Measurements from ENCODE around the gene FEN1. TPM values are rescaled to one million over a fixed set of nuclear protein-coding genes. Genes with fewer than 3 reads are reported as not detected.

The FEN1 gene
- total RNA-seq, 3 donors from 2014 or later, result 92.8 to 108 (median 94.2) TPM

- H3K27me3 Mint-ChIP-seq (ENCODE audit: low read depth), result peaks cover 7% of the 10 kb centered on the region
- H3K36me3 Mint-ChIP-seq (ENCODE audit: insufficient read depth), result no peaks in the 10 kb centered on the region
- ATAC-seq, result no peak
- no peak for DNase-seq
- H3K4me1 Mint-ChIP-seq (ENCODE audit: low read depth), result no peaks in the 10 kb centered on the region
- H3K4me3 Mint-ChIP-seq, result no peak overlapping the region
- no peaks in the 10 kb centered on the region for H3K9me3 Mint-ChIP-seq
Observed at GRCh38 chr11:61764606-61765260, 28.0 kb upstream of the FEN1 start.

- H3K9me3 Mint-ChIP-seq, result no peaks in the 10 kb centered on the region
- H3K4me1 Mint-ChIP-seq (ENCODE audit: low read depth), result no peaks in the 10 kb centered on the region
- H3K36me3 Mint-ChIP-seq (ENCODE audit: insufficient read depth), result no peaks in the 10 kb centered on the region
- H3K4me3 Mint-ChIP-seq, result no peak overlapping the region
- no peak for DNase-seq
- H3K27me3 Mint-ChIP-seq (ENCODE audit: low read depth), result peaks cover 7% of the 10 kb centered on the region
- no peak for ATAC-seq
Observed at GRCh38 chr11:61765550-61766253, 27.0 kb upstream of the FEN1 start.

- Mint-ChIP-seq H3K4me1 (ENCODE audit: low read depth) (no peaks in the 10 kb centered on the region), H3K9me3 (no peaks in the 10 kb centered on the region), H3K27me3 (ENCODE audit: low read depth) (peaks cover 7% of the 10 kb centered on the region), H3K36me3 (ENCODE audit: insufficient read depth) (no peaks in the 10 kb centered on the region), H3K4me3 (no peak overlapping the region)
- DNase-seq, result no peak
- no peak for ATAC-seq
Observed at GRCh38 chr11:61766353-61766841, 26.3 kb upstream of the FEN1 start.

- Mint-ChIP-seq H3K4me1 (ENCODE audit: low read depth) (peaks cover 2% of the 10 kb centered on the region), H3K9me3 (no peaks in the 10 kb centered on the region), H3K27me3 (ENCODE audit: low read depth) (peaks cover under 1% of the 10 kb centered on the region), H3K4me3 (no peak overlapping the region), H3K36me3 (ENCODE audit: insufficient read depth) (no peaks in the 10 kb centered on the region)
- ATAC-seq, result no peak
- no peak for DNase-seq
Observed at GRCh38 chr11:61768376-61769076, 24.2 kb upstream of the FEN1 start.

GRCh38 chr11:61769169-61769920, 23.4 kb upstream of the FEN1 start:
- no peak overlapping the region for H3K4me3 Mint-ChIP-seq
- H3K36me3 Mint-ChIP-seq (ENCODE audit: insufficient read depth), result no peaks in the 10 kb centered on the region
- ATAC-seq (no peak), DNase-seq (no peak)
- peaks cover 2% of the 10 kb centered on the region for H3K4me1 Mint-ChIP-seq (ENCODE audit: low read depth)
- no peaks in the 10 kb centered on the region for H3K9me3 Mint-ChIP-seq
- H3K27me3 Mint-ChIP-seq (ENCODE audit: low read depth), result no peaks in the 10 kb centered on the region

GRCh38 chr11:61769946-61770683, 22.6 kb upstream of the FEN1 start:
- DNase-seq (no peak), ATAC-seq (no peak)
- Mint-ChIP-seq H3K4me1 (ENCODE audit: low read depth) (peaks cover 5% of the 10 kb centered on the region), H3K4me3 (no peak overlapping the region), H3K9me3 (no peaks in the 10 kb centered on the region), H3K36me3 (ENCODE audit: insufficient read depth) (no peaks in the 10 kb centered on the region), H3K27me3 (ENCODE audit: low read depth) (no peaks in the 10 kb centered on the region)

- H3K9me3 Mint-ChIP-seq, result no peaks in the 10 kb centered on the region
- H3K27me3 Mint-ChIP-seq (ENCODE audit: low read depth), result no peaks in the 10 kb centered on the region
- ATAC-seq (no peak), DNase-seq (no peak)
- no peaks in the 10 kb centered on the region for H3K36me3 Mint-ChIP-seq (ENCODE audit: insufficient read depth)
- peaks cover 7% of the 10 kb centered on the region for H3K4me1 Mint-ChIP-seq (ENCODE audit: low read depth)
- no peak overlapping the region for H3K4me3 Mint-ChIP-seq
Observed at GRCh38 chr11:61771195-61771894, 21.4 kb upstream of the FEN1 start.

GRCh38 chr11:61771985-61772455, 20.7 kb upstream of the FEN1 start:
- H3K4me1 Mint-ChIP-seq (ENCODE audit: low read depth), result peaks cover 13% of the 10 kb centered on the region
- H3K9me3 Mint-ChIP-seq, result no peaks in the 10 kb centered on the region
- no peaks in the 10 kb centered on the region for H3K36me3 Mint-ChIP-seq (ENCODE audit: insufficient read depth)
- no peaks in the 10 kb centered on the region for H3K27me3 Mint-ChIP-seq (ENCODE audit: low read depth)
- no peak for ATAC-seq
- H3K4me3 Mint-ChIP-seq, result no peak overlapping the region
- no peak for DNase-seq

- no peaks in the 10 kb centered on the region for H3K36me3 Mint-ChIP-seq (ENCODE audit: insufficient read depth)
- H3K4me1 Mint-ChIP-seq (ENCODE audit: low read depth), result peaks cover 22% of the 10 kb centered on the region
- no peak overlapping the region for H3K4me3 Mint-ChIP-seq
- DNase-seq (no peak), ATAC-seq (no peak)
- no peaks in the 10 kb centered on the region for H3K9me3 Mint-ChIP-seq
- H3K27me3 Mint-ChIP-seq (ENCODE audit: low read depth), result no peaks in the 10 kb centered on the region
Observed at GRCh38 chr11:61773356-61773755, 19.4 kb upstream of the FEN1 start.

GRCh38 chr11:61773809-61774208, 18.9 kb upstream of the FEN1 start:
- ATAC-seq (no peak), DNase-seq (no peak)
- Mint-ChIP-seq H3K36me3 (ENCODE audit: insufficient read depth) (no peaks in the 10 kb centered on the region), H3K4me3 (no peak overlapping the region), H3K9me3 (no peaks in the 10 kb centered on the region), H3K4me1 (ENCODE audit: low read depth) (peaks cover 23% of the 10 kb centered on the region), H3K27me3 (ENCODE audit: low read depth) (no peaks in the 10 kb centered on the region)

GRCh38 chr11:61774411-61774810, 18.3 kb upstream of the FEN1 start:
- DNase-seq (no peak), ATAC-seq (no peak)
- Mint-ChIP-seq H3K36me3 (ENCODE audit: insufficient read depth) (no peaks in the 10 kb centered on the region), H3K27me3 (ENCODE audit: low read depth) (no peaks in the 10 kb centered on the region), H3K4me1 (ENCODE audit: low read depth) (peaks cover 23% of the 10 kb centered on the region), H3K4me3 (no peak overlapping the region), H3K9me3 (no peaks in the 10 kb centered on the region)

GRCh38 chr11:61775106-61775505, 17.6 kb upstream of the FEN1 start:
- no peak for DNase-seq
- Mint-ChIP-seq H3K36me3 (ENCODE audit: insufficient read depth) (no peaks in the 10 kb centered on the region), H3K9me3 (no peaks in the 10 kb centered on the region), H3K4me3 (no peak overlapping the region), H3K27me3 (ENCODE audit: low read depth) (no peaks in the 10 kb centered on the region), H3K4me1 (ENCODE audit: low read depth) (peaks cover 23% of the 10 kb centered on the region)
- no peak for ATAC-seq
